Measurements from ENCODE around the gene CXCL17.

- no peak for TF ChIP-seq EZH2phosphoT487 (conservative IDR thresholded peaks at IDR 0.05; ENCODE audit: low read length)
- no peak for TF ChIP-seq CTCF (IDR thresholded peaks at IDR 0.05; ENCODE audit: insufficient read depth, low read length, poor library complexity, severe bottlenecking)
These were observed at the start of gene CXCL17 for GRCh38 chr19:42442833-42443232.

All from SU-DHL-6 (cell line).